ENCODE measurements around the gene OGFOD3. TPM values are rescaled to one million over a fixed set of nuclear protein-coding genes. Genes with fewer than 3 reads are reported as not detected.

OGFOD3 gene
- total and polyA plus RNA-seq, 9 of the 15 experiments (the other 6 are each of a cell fraction or from before 2014, with no cell fraction given), result 0.69 to 44.7 (median 18.9) TPM

DNA sequence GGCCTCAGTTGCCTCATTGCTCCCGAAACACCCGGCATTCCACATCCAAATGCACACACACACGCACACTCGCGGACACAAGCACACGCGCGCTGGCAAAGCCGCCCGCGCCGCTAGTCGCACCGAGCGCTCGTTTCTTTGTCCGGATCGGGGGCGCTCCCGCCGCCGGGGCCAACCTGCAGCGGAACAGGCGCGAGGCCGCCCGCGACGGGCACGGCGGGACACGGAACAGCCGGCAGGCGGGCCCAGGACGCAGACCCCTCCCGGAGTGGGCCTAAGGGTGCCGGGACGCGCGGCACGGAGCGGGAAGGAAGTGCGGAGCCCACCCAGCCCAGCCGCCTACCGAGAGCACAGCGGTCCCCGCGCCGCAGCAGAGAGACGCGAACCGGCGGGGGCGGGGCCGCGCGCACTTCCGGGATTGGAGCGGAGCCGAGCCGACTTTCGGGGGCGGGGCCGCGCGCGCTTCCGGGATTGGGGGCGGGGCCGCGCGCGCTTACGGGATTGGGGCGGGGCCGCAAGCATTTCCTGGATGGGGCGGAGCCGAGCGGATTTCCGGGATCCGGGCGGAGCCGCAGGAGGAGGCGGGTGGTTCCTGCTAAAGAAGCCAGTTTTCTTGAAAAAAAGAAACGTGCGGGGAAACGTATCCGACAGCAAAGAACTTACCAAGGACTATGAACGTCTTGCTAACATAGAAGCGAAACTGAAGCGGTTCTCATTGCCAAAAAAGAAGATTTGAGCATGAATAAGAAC lies 32.1 kb upstream of the OGFOD3 start, which contains the start of gene CYBC1 (continued):
- TF ChIP-seq, protein P1, sequence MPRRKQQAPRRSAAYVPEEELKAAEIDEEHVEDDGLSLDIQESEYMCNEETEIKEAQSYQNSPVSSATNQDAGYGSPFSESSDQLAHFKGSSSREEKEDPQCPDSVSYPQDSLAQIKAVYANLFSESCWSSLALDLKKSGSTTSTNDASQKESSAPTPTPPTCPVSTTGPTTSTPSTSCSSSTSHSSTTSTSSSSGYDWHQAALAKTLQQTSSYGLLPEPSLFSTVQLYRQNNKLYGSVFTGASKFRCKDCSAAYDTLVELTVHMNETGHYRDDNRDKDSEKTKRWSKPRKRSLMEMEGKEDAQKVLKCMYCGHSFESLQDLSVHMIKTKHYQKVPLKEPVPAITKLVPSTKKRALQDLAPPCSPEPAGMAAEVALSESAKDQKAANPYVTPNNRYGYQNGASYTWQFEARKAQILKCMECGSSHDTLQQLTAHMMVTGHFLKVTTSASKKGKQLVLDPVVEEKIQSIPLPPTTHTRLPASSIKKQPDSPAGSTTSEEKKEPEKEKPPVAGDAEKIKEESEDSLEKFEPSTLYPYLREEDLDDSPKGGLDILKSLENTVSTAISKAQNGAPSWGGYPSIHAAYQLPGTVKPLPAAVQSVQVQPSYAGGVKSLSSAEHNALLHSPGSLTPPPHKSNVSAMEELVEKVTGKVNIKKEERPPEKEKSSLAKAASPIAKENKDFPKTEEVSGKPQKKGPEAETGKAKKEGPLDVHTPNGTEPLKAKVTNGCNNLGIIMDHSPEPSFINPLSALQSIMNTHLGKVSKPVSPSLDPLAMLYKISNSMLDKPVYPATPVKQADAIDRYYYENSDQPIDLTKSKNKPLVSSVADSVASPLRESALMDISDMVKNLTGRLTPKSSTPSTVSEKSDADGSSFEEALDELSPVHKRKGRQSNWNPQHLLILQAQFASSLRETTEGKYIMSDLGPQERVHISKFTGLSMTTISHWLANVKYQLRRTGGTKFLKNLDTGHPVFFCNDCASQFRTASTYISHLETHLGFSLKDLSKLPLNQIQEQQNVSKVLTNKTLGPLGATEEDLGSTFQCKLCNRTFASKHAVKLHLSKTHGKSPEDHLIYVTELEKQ (CRISPR knock-in tag; IDR thresholded peaks at IDR 0.05), result no peak
- TF ChIP-seq STAG1 (CRISPR knock-in tag; IDR thresholded peaks at IDR 0.05; ENCODE audit: borderline replicate concordance), result no peak
- peak; percentile 45; the same call in 1 of the 2 replicates for TF ChIP-seq KDM2B (CRISPR knock-in tag; IDR thresholded peaks at IDR 0.05)
- TF ChIP-seq, protein P2, sequence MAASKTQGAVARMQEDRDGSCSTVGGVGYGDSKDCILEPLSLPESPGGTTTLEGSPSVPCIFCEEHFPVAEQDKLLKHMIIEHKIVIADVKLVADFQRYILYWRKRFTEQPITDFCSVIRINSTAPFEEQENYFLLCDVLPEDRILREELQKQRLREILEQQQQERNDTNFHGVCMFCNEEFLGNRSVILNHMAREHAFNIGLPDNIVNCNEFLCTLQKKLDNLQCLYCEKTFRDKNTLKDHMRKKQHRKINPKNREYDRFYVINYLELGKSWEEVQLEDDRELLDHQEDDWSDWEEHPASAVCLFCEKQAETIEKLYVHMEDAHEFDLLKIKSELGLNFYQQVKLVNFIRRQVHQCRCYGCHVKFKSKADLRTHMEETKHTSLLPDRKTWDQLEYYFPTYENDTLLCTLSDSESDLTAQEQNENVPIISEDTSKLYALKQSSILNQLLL (CRISPR knock-in tag; IDR thresholded peaks at IDR 0.05; ENCODE audit: borderline replicate concordance), result no peak
- no peak for TF ChIP-seq SMARCA4 (IDR thresholded peaks at IDR 0.05)
- TF ChIP-seq NEUROD1 (IDR thresholded peaks at IDR 0.05; ENCODE audit: borderline replicate concordance, low read depth, low read length, partially characterized antibody), result no peak
- TF ChIP-seq RBM14 (IDR thresholded peaks at IDR 0.05; ENCODE audit: borderline replicate concordance, insufficient read depth, low read depth, low read length), result no peak
- no peak for TF ChIP-seq NFE2 (IDR thresholded peaks at IDR 0.05; ENCODE audit: low read depth)
- TF ChIP-seq SLC30A9 (CRISPR knock-in tag; IDR thresholded peaks at IDR 0.05), result no peak
- TF ChIP-seq ZNF551 (CRISPR knock-in tag; IDR thresholded peaks at IDR 0.05), result no peak
- no peak for TF ChIP-seq ID3 (CRISPR knock-in tag; IDR thresholded peaks at IDR 0.05)
- 0 out of 2 replicates have a peak, but pooled peaks have one; percentile 49 for TF ChIP-seq ID3 (tag; IDR thresholded peaks at IDR 0.05)
- TF ChIP-seq XRCC4 (IDR thresholded peaks at IDR 0.05; ENCODE audit: extremely low read depth, insufficient read depth, insufficient read length), result no peak
- no peak for TF ChIP-seq NFIX (CRISPR knock-in tag; IDR thresholded peaks at IDR 0.05; ENCODE audit: low read depth)
- peak; percentile 96 for TF ChIP-seq ELF2 (CRISPR knock-in tag; IDR thresholded peaks at IDR 0.05)
- TF ChIP-seq TCF7 (IDR thresholded peaks at IDR 0.05; ENCODE audit: borderline replicate concordance), result no peak
- TF ChIP-seq HEY1 (CRISPR knock-in tag; IDR thresholded peaks at IDR 0.05; ENCODE audit: borderline replicate concordance), result no peak
